ENCODE data around the gene TGIF2.
A peak's percentile ranks its signal among the peaks of the same experiment; 100 is the strongest.
"Not testable (repeated sequence)": the region's sequence is repeated elsewhere in the genome, so short reads cannot be mapped to it uniquely, and the experiment has no call there.

The TGIF2 gene

GRCh38 chr20:36547186-36548005, 26.0 kb upstream of the TGIF2 start:
- no peak for DNase-seq (ENCODE audit: low read depth)

- DNase-seq (ENCODE audit: low read depth): no peak
These were observed 25.4 kb upstream of the TGIF2 start for GRCh38 chr20:36548006-36548315.

GRCh38 chr20:36548704-36549627, 24.4 kb upstream of the TGIF2 start:
- no peak for DNase-seq (ENCODE audit: low read depth)

GRCh38 chr20:36549628-36549941, 23.8 kb upstream of the TGIF2 start:
- no peak for DNase-seq (ENCODE audit: low read depth)

GRCh38 chr20:36549942-36550789, 23.2 kb upstream of the TGIF2 start:
- DNase-seq (ENCODE audit: low read depth): no peak

- no peak for DNase-seq (ENCODE audit: low read depth)
These were observed 22.6 kb upstream of the TGIF2 start for GRCh38 chr20:36550790-36551299.

GRCh38 chr20:36555248-36555647, 18.1 kb upstream of the TGIF2 start:
- no peak for DNase-seq (ENCODE audit: low read depth)

GRCh38 chr20:36562724-36563123, 10.7 kb upstream of the TGIF2 start:
- DNase-seq (ENCODE audit: low read depth): no peak

- DNase-seq (ENCODE audit: low read depth): no peak
These were observed 10.0 kb upstream of the TGIF2 start for GRCh38 chr20:36563374-36563773.

GRCh38 chr20:36564078-36564725, 9.2 kb upstream of the TGIF2 start:
- not testable (repeated sequence) for DNase-seq (ENCODE audit: low read depth)

- DNase-seq (ENCODE audit: low read depth): not testable (repeated sequence)
These were observed 8.7 kb upstream of the TGIF2 start for GRCh38 chr20:36564726-36565121.

GRCh38 chr20:36565520-36565919, 7.9 kb upstream of the TGIF2 start:
- DNase-seq (ENCODE audit: low read depth): no peak

GRCh38 chr20:36569847-36570429, 3.5 kb upstream of the TGIF2 start:
- DNase-seq (ENCODE audit: low read depth): no peak

- DNase-seq (ENCODE audit: low read depth): no peak
These were observed 1.6 kb upstream of the TGIF2 start for GRCh38 chr20:36571564-36572504.

- DNase-seq (ENCODE audit: low read depth): peak; percentile 55
These were observed 695 bp upstream of the TGIF2 start for GRCh38 chr20:36572701-36573102.

- peak; percentile 26 for DNase-seq (ENCODE audit: low read depth)
These were observed 485 bp downstream of the TGIF2 start for GRCh38 chr20:36573798-36574365.

GRCh38 chr20:36574366-36575135, 1.2 kb downstream of the TGIF2 start:
- DNase-seq (ENCODE audit: low read depth): peak; percentile 47

GRCh38 chr20:36576081-36576445, 2.7 kb downstream of the TGIF2 start:
- no peak for DNase-seq (ENCODE audit: low read depth)

Data from T follicular helper cell (primary cell).